Peyer's patch (tissue), 4 donors: ENCODE data around the gene PTPN23.

Experiments
- CTCF ChIP-seq, 6 experiments: fragments of 450-650 bp in 4 of 6; fragments of 200-600 bp in 2 of 6; sonication (generic) in 1 of 6; IDR thresholded peaks; one replicate each; pipeline ENCODE4 v1.5.1; 2017 to 2019; ENCODE audit warnings: antibody characterized with exemption in 6 of 6, mild to moderate bottlenecking in 3 of 6, moderate library complexity in 1 of 6
- POLR2A ChIP-seq, 2 donors: fragments of 450-650 bp; IDR thresholded peaks; one replicate each; pipeline ENCODE4 v1.5.1; 2017; ENCODE audit warnings: antibody characterized with exemption in 2 of 2, mild to moderate bottlenecking in 2 of 2, moderate library complexity in 2 of 2

- peak in 1 of 6 experiments; percentile 8 for TF ChIP-seq CTCF (IDR thresholded peaks at IDR 0.05)
- TF ChIP-seq POLR2A (IDR thresholded peaks at IDR 0.05) = no peak
These were observed 32.2 kb downstream of the PTPN23 start for GRCh38 chr3:47412842-47413520.
